ENCODE measurements around the gene MKX.

DNA sequence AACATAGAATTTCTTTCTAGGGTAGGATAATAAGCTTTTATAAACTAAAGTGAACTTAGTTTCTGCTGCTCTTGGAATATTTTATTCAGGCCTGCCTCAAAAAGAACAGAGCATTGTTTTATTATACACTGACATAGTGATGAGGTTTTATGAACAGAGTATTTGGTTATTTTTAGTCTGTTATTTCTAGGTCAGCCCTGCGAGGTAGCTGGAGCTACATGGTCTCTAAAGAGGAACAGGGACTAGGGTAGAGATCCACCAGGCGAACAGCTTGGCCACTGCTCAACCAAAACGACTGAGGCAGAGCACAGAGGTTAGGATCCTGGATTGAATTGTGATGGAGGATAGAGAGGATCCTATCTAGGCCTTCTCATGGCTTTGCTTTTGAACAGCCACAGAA, 53.0 kb downstream of the MKX start:
- TF ChIP-seq, protein P1, sequence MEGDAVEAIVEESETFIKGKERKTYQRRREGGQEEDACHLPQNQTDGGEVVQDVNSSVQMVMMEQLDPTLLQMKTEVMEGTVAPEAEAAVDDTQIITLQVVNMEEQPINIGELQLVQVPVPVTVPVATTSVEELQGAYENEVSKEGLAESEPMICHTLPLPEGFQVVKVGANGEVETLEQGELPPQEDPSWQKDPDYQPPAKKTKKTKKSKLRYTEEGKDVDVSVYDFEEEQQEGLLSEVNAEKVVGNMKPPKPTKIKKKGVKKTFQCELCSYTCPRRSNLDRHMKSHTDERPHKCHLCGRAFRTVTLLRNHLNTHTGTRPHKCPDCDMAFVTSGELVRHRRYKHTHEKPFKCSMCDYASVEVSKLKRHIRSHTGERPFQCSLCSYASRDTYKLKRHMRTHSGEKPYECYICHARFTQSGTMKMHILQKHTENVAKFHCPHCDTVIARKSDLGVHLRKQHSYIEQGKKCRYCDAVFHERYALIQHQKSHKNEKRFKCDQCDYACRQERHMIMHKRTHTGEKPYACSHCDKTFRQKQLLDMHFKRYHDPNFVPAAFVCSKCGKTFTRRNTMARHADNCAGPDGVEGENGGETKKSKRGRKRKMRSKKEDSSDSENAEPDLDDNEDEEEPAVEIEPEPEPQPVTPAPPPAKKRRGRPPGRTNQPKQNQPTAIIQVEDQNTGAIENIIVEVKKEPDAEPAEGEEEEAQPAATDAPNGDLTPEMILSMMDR (IDR thresholded peaks at IDR 0.05), result no peak
- TF ChIP-seq POLR2A (IDR thresholded peaks at IDR 0.05), result no peak
